CD14-positive monocyte (primary cell): ENCODE data around the gene MEGF6. TPM values are rescaled to one million over a fixed set of nuclear protein-coding genes. Genes with fewer than 3 reads are reported as not detected.

Source experiments
- DNase-seq, 3 donors: peaks; one replicate each; pipeline ENCODE4 v3.0.0-alpha.2; 2011 to 2022
- H2AFZ ChIP-seq: 2 replicates; pipeline ENCODE4 v1.6.0; 2012; ENCODE audit warnings: mild to moderate bottlenecking, low read depth, low read length, inconsistent platforms; ENCODE audit not compliant: insufficient read depth, poor library complexity, severe bottlenecking
- H3K27ac ChIP-seq, 2 donors: 1 replicate in 1 of 2; 2 replicates in 1 of 2; pipeline ENCODE4 v1.5.1; 2012 to 2013; ENCODE audit warnings: low read length in 2 of 2, control low read depth in 1 of 2, inconsistent platforms in 1 of 2, low read depth in 1 of 2, mild to moderate bottlenecking in 1 of 2
- H3K27me3 ChIP-seq, 2 donors: one replicate each; pipeline versions ENCODE4 v1.6.0 to v1.6.1; 2011 to 2013; ENCODE audit warnings: low read length in 2 of 2; ENCODE audit not compliant: control insufficient read depth in 2 of 2, insufficient read depth in 2 of 2
- H3K36me3 ChIP-seq, 2 donors: replicated peaks in 1 of 2; 1 replicate in 1 of 2; 2 replicates in 1 of 2; pipeline versions ENCODE4 v1.5.1 to v1.6.1; 2012 to 2013; ENCODE audit warnings: low read length in 2 of 2, control low read depth in 1 of 2, inconsistent platforms in 1 of 2, mild to moderate bottlenecking in 1 of 2; ENCODE audit not compliant: insufficient read depth in 2 of 2, control insufficient read depth in 1 of 2
- H3K4me1 ChIP-seq, 2 donors: 1 replicate in 1 of 2; 2 replicates in 1 of 2; pipeline versions ENCODE4 v1.5.1 to v1.6.1; 2012 to 2013; ENCODE audit warnings: low read length in 2 of 2, control low read depth in 1 of 2, inconsistent platforms in 1 of 2, mild to moderate bottlenecking in 1 of 2, moderate library complexity in 1 of 2; ENCODE audit not compliant: insufficient read depth in 2 of 2, control insufficient read depth in 1 of 2
- H3K4me2 ChIP-seq: replicated peaks from 2 replicates; pipeline ENCODE3; 2012; ENCODE audit warnings: low read length, moderate library complexity, mild to moderate bottlenecking; ENCODE audit not compliant: poor library complexity, severe bottlenecking; ENCODE audit errors: extremely low read depth
- H3K4me3 ChIP-seq, 3 experiments: fragments of 200-600 bp in 1 of 3; sonication (generic) in 1 of 3; replicated peaks in 1 of 3; 1 replicate in 2 of 3; 2 replicates in 1 of 3; pipeline ENCODE4 v1.5.1; 2011 to 2013; ENCODE audit warnings: low read length in 3 of 3, mild to moderate bottlenecking in 3 of 3, control low read depth in 2 of 3, low read depth in 2 of 3, inconsistent platforms in 1 of 3, moderate library complexity in 1 of 3
- H3K79me2 ChIP-seq: 2 replicates; pipeline ENCODE4 v1.6.0; 2012; ENCODE audit warnings: mild to moderate bottlenecking, control low read depth, inconsistent platforms, low read length, moderate library complexity; ENCODE audit not compliant: insufficient read depth
- H3K9ac ChIP-seq: 2 replicates; pipeline ENCODE4 v1.6.0; 2017; ENCODE audit warnings: low read length, mild to moderate bottlenecking; ENCODE audit not compliant: insufficient read depth, poor library complexity, severe bottlenecking
- H3K9me3 ChIP-seq, 2 donors: replicated peaks in 1 of 2; 1 replicate in 1 of 2; 2 replicates in 1 of 2; pipeline versions ENCODE4 v1.5.1 to v1.6.1; 2012 to 2013; ENCODE audit warnings: low read length in 2 of 2, control low read depth in 1 of 2; ENCODE audit not compliant: control insufficient read depth in 1 of 2, insufficient read depth in 1 of 2
- H4K20me1 ChIP-seq: 2 replicates; pipeline ENCODE4 v1.6.0; 2012; ENCODE audit warnings: mild to moderate bottlenecking, low read length, control low read depth, moderate library complexity; ENCODE audit not compliant: insufficient read depth
- H3K27ac Mint-ChIP-seq, 7 donors: one replicate each; pipeline ENCODE4 v1.8.0; 2020; ENCODE audit warnings: mild to moderate bottlenecking in 7 of 7, mixed read lengths in 7 of 7, moderate library complexity in 6 of 7, inconsistent platforms in 2 of 7
- H3K27me3 Mint-ChIP-seq, 3 donors: one replicate each; pipeline ENCODE4 v1.8.0; 2021 to 2022; ENCODE audit warnings: low read depth in 3 of 3, mild to moderate bottlenecking in 3 of 3, mixed read lengths in 3 of 3, moderate library complexity in 3 of 3, inconsistent platforms in 1 of 3
- H3K36me3 Mint-ChIP-seq, 2 donors: one replicate each; pipeline ENCODE4 v1.8.0; 2020; ENCODE audit warnings: mixed read lengths in 2 of 2, inconsistent platforms in 1 of 2, mild to moderate bottlenecking in 1 of 2
- H3K4me1 Mint-ChIP-seq: one replicate; pipeline ENCODE4 v1.8.0; 2020; ENCODE audit warnings: mild to moderate bottlenecking, mixed read lengths
- H3K4me3 Mint-ChIP-seq, 2 donors: one replicate each; pipeline ENCODE4 v1.8.0; 2020; ENCODE audit warnings: mild to moderate bottlenecking in 2 of 2, mixed read lengths in 2 of 2, moderate library complexity in 1 of 2
- H3K9me3 Mint-ChIP-seq, 7 donors: one replicate each; pipeline ENCODE4 v1.8.0; 2020 to 2022; ENCODE audit warnings: mixed read lengths in 7 of 7, mild to moderate bottlenecking in 6 of 7, moderate library complexity in 6 of 7, inconsistent platforms in 2 of 7
- CTCF ChIP-seq: fragments of 200-600 bp; IDR thresholded peaks from one replicate; pipeline ENCODE4 v1.8.0; 2022; ENCODE audit warnings: antibody characterized with exemption, mild to moderate bottlenecking
- WGBS: methylation state at CpG from one replicate; pipeline ENCODE4 v1.1.5; 2013; ENCODE audit warnings: missing lambda C conversion rate; ENCODE audit not compliant: insufficient coverage; 5-methylcytosine and 5-hydroxymethylcytosine counted together
- intact Hi-C, 2 donors: fragments of 100-400 bp; cut with micrococcal nuclease; formaldehyde crosslinking; loops; one replicate each; pipeline versions ENCODE4 v1.15.0 to v1.15.1; 2023
- polyA plus RNA-seq, 3 donors: library from polyadenylated mRNA; depleted of rRNA in 1 of 3; unstranded in 2 of 3; stranded (reverse) in 1 of 3; fragments of 300-500 nt in 2 of 3; fragments of >200 nt in 1 of 3; fragmentation: Illumina TruSeq in 2 of 3; gene quantifications; 1 replicate in 2 of 3; 2 replicates in 1 of 3; pipeline ENCODE4 v1.2.3, GENCODE V29; 2012 to 2021

Gene MEGF6
- polyA plus RNA-seq, 3 donors = 0.39 to 3.8 (median 1.2) TPM

- intact Hi-C loops = loop anchor here in 1 of 2 donors (10.0 kb wide), 1 partner anchor 162 kb away; no protein-coding TSS in a partner anchor
Observed at GRCh38 chr1:3563125-3563524, 48.2 kb downstream of the MEGF6 start.

GRCh38 chr1:3562712-3563111 is 48.6 kb downstream of the MEGF6 start:
- Histone ChIP-seq H3K36me3 (no peaks in the 10 kb centered on the region), H3K4me1 (no peaks in the 10 kb centered on the region), H3K27me3 (no peaks in the 10 kb centered on the region), H3K79me2 (no peaks in the 10 kb centered on the region), H4K20me1 (no peaks in the 10 kb centered on the region), H3K9me3 (peaks cover 0 to 15% of the 10 kb centered on the region in 2 donors), H3K27ac (no peak overlapping the region), H3K4me3 (no peak overlapping the region), H3K9ac (no peak overlapping the region), H2AFZ (no peak overlapping the region), H3K4me2 (no peak overlapping the region)
- H3K4me1 Mint-ChIP-seq = no peaks in the 10 kb centered on the region
- no peak for DNase-seq
- H3K9me3 Mint-ChIP-seq = peaks cover 3 to 22% (median 14%) of the 10 kb centered on the region in 7 donors
- H3K27ac Mint-ChIP-seq = no peak overlapping the region
- 90% methylated on average over 8 of the region's 8 CpGs for WGBS
- no peaks in the 10 kb centered on the region for H3K36me3 Mint-ChIP-seq
- H3K27me3 Mint-ChIP-seq = peaks cover 0 to 2% (median 0%) of the 10 kb centered on the region in 3 donors
- intact Hi-C loops = loop anchor here in 1 of 2 donors (10.0 kb wide), 1 partner anchor 162 kb away; no protein-coding TSS in a partner anchor
- TF ChIP-seq CTCF = no peak
- no peak overlapping the region for H3K4me3 Mint-ChIP-seq

More at GRCh38 chr1:3563125-3563524, 48.2 kb downstream of the MEGF6 start:
- H3K9me3 Mint-ChIP-seq = peaks cover 3 to 19% (median 14%) of the 10 kb centered on the region in 7 donors
- TF ChIP-seq CTCF = no peak
- peaks cover 0 to 2% (median 0%) of the 10 kb centered on the region in 3 donors for H3K27me3 Mint-ChIP-seq
- H3K27me3 ChIP-seq = no peaks in the 10 kb centered on the region
- H3K4me1 ChIP-seq = no peaks in the 10 kb centered on the region
- H3K4me2 ChIP-seq = no peak overlapping the region
- H2AFZ ChIP-seq = no peak overlapping the region
- no peaks in the 10 kb centered on the region for H3K79me2 ChIP-seq
- H3K36me3 Mint-ChIP-seq = no peaks in the 10 kb centered on the region
- H3K4me3 ChIP-seq = no peak overlapping the region
- no peak overlapping the region for H3K9ac ChIP-seq
- H3K9me3 ChIP-seq = peaks cover 0 to 14% of the 10 kb centered on the region in 2 donors
- no peaks in the 10 kb centered on the region for H3K4me1 Mint-ChIP-seq
- no peak for DNase-seq
- no peak overlapping the region for H3K27ac Mint-ChIP-seq
- H3K27ac ChIP-seq = no peak overlapping the region
- H3K4me3 Mint-ChIP-seq = no peak overlapping the region
- WGBS = 98% methylated on average over 12 of the region's 12 CpGs
- no peaks in the 10 kb centered on the region for H3K36me3 ChIP-seq
- no peaks in the 10 kb centered on the region for H4K20me1 ChIP-seq
